GM23338 (cell line): ENCODE results near the gene C1QTNF9. TPM values are rescaled to one million over a fixed set of nuclear protein-coding genes. Genes with fewer than 3 reads are reported as not detected.
"Not testable (repeated sequence)": the region's sequence is repeated elsewhere in the genome, so short reads cannot be mapped to it uniquely, and the experiment has no call there.

ENCODE experiments used
- ATAC-seq: fragments of 200-7000 bp; cut with Tn5 transposase; 3 replicates; pipeline ENCODE4 v1.9.1; 2020
- DNase-seq: peaks from one replicate; pipeline ENCODE4 v3.0.0-alpha.2; 2015; ENCODE audit warnings: low spot score
- H2AFZ ChIP-seq: fragments of 200-600 bp; sonication (generic); 2 replicates; pipeline ENCODE4 v1.8.0; 2016; ENCODE audit warnings: antibody characterized with exemption, mild to moderate bottlenecking, moderate library complexity
- H3F3A ChIP-seq: fragments of 200-600 bp; sonication (generic); replicated peaks from 2 replicates; pipeline ENCODE4 v1.8.0; 2017; ENCODE audit warnings: antibody characterized with exemption, mixed run types, low read depth
- H3K27ac ChIP-seq: fragments of 200-600 bp; sonication (generic); 2 replicates; pipeline ENCODE4 v1.6.1; 2016; ENCODE audit warnings: low read depth
- H3K27me3 ChIP-seq: fragments of 200-600 bp; sonication (generic); 2 replicates; pipeline ENCODE4 v1.8.0; 2016; ENCODE audit warnings: mild to moderate bottlenecking, mixed run types, moderate library complexity; ENCODE audit not compliant: insufficient read depth
- H3K36me3 ChIP-seq: fragments of 200-600 bp; sonication (generic); 2 replicates; pipeline ENCODE4 v1.8.0; 2016; ENCODE audit warnings: mild to moderate bottlenecking; ENCODE audit not compliant: insufficient read depth
- H3K4me1 ChIP-seq: fragments of 200-600 bp; sonication (generic); 2 replicates; pipeline ENCODE4 v1.8.0; 2016; ENCODE audit warnings: mild to moderate bottlenecking, moderate library complexity; ENCODE audit not compliant: insufficient read depth
- H3K4me2 ChIP-seq: fragments of 200-600 bp; sonication (generic); 2 replicates; pipeline ENCODE4 v1.7.1; 2017; ENCODE audit warnings: mixed run types
- H3K4me3 ChIP-seq: fragments of 200-600 bp; sonication (generic); 2 replicates; pipeline ENCODE4 v1.6.1; 2016; ENCODE audit warnings: mixed run types
- H3K79me2 ChIP-seq: fragments of 200-600 bp; sonication (generic); replicated peaks from 2 replicates; pipeline ENCODE4 v1.8.0; 2017; ENCODE audit warnings: mild to moderate bottlenecking; ENCODE audit not compliant: insufficient read depth
- H3K9me2 ChIP-seq: fragments of 200-600 bp; sonication (generic); 2 replicates; pipeline ENCODE4 v1.8.0; 2017; ENCODE audit not compliant: insufficient read depth
- H4K20me1 ChIP-seq: fragments of 200-600 bp; sonication (generic); replicated peaks from 2 replicates; pipeline ENCODE4 v1.8.0; 2017; ENCODE audit warnings: mild to moderate bottlenecking; ENCODE audit not compliant: insufficient read depth
- H3K27ac Mint-ChIP-seq: 2 replicates; pipeline ENCODE4 v1.8.0; 2020; ENCODE audit warnings: inconsistent platforms, mild to moderate bottlenecking, moderate library complexity, mixed read lengths
- H3K27me3 Mint-ChIP-seq: 3 replicates; pipeline ENCODE4 v1.8.0; 2022; ENCODE audit warnings: low read depth, mild to moderate bottlenecking, moderate library complexity, mixed read lengths, inconsistent platforms; ENCODE audit not compliant: insufficient read depth, poor library complexity
- H3K36me3 Mint-ChIP-seq: 3 replicates; pipeline ENCODE4 v1.8.0; 2021; ENCODE audit warnings: low read depth, mild to moderate bottlenecking, inconsistent platforms, moderate library complexity, mixed read lengths
- H3K4me1 Mint-ChIP-seq: 3 replicates; pipeline ENCODE4 v1.8.0; 2020; ENCODE audit warnings: mild to moderate bottlenecking, inconsistent platforms, mixed read lengths
- H3K4me3 Mint-ChIP-seq: 3 replicates; pipeline ENCODE4 v1.8.0; 2021; ENCODE audit warnings: moderate library complexity, mild to moderate bottlenecking, inconsistent platforms, mixed read lengths
- H3K9me3 Mint-ChIP-seq: 3 replicates; pipeline ENCODE4 v1.8.0; 2020; ENCODE audit warnings: moderate library complexity, mild to moderate bottlenecking, inconsistent platforms, mixed read lengths
- EZH2 ChIP-seq: fragments of 200-600 bp; sonication (generic); IDR thresholded peaks from one replicate; pipeline ENCODE4 v1.8.0; 2017; ENCODE audit warnings: antibody characterized with exemption, mild to moderate bottlenecking, low read depth; ENCODE audit not compliant: unreplicated experiment
- JUNB ChIP-seq: IDR thresholded peaks from one replicate; pipeline ENCODE4 v1.6.1; 2016; ENCODE audit warnings: antibody characterized with exemption; ENCODE audit not compliant: unreplicated experiment
- NANOG ChIP-seq: IDR thresholded peaks from 2 replicates; pipeline ENCODE4 v1.6.1; 2016; ENCODE audit warnings: antibody characterized with exemption, borderline replicate concordance
- POLR2AphosphoS5 ChIP-seq: IDR thresholded peaks from 2 replicates; pipeline ENCODE4 v1.6.1; 2016; ENCODE audit warnings: antibody characterized with exemption, low read depth
- STAT1 ChIP-seq: IDR thresholded peaks from one replicate; pipeline ENCODE4 v1.6.1; 2016; ENCODE audit warnings: antibody characterized with exemption; ENCODE audit not compliant: unreplicated experiment
- ZNF114 ChIP-seq: fragments of 250-450 bp; sonication (Bioruptor Pico); IDR thresholded peaks from 2 replicates; pipeline ENCODE4 v1.5.0; 2020; ENCODE audit warnings: mild to moderate bottlenecking, moderate library complexity
- polyA plus RNA-seq: library from polyadenylated mRNA; unstranded; fragments of >200 nt; fragmentation: Nextera tagmentation; extraction: Ambion mirVana; gene quantifications from 2 replicates; pipeline ENCODE4 v1.2.1, GENCODE V29; 2016
- total RNA-seq: library from RNA; depleted of rRNA; stranded (reverse); fragments of >200 nt; shearing (Covaris generic); gene quantifications from 2 replicates; pipeline ENCODE4 v1.2.3, GENCODE V29; 2014
- TF ChIP-seq, protein P1 (sequence below): fragments of 250-450 bp; sonication (Bioruptor Pico); IDR thresholded peaks from 2 replicates; pipeline ENCODE4 v1.5.0; 2020; ENCODE audit warnings: mild to moderate bottlenecking, moderate library complexity
- TF ChIP-seq, protein P2 (sequence below): IDR thresholded peaks from 2 replicates; pipeline ENCODE4 v1.6.1; 2016; ENCODE audit warnings: antibody characterized with exemption

Gene C1QTNF9
- total and polyA plus RNA-seq, 2 experiments from 2014 or later = not detected

GRCh38 chr13:24323036-24323738 lies 13.8 kb downstream of the C1QTNF9 start:
- Mint-ChIP-seq H3K4me3 (no peak overlapping the region), H3K27me3 (peaks cover 6% of the 10 kb centered on the region)
- H3F3A ChIP-seq = no peaks in the 10 kb centered on the region

GRCh38 chr13:24323739-24324075 lies 14.3 kb downstream of the C1QTNF9 start:
- Mint-ChIP-seq H3K27ac (no peak overlapping the region), H3K9me3 (no peaks in the 10 kb centered on the region; the same call in 2 of the 3 replicates), H3K4me1 (no peaks in the 10 kb centered on the region), H3K27me3 (peaks cover 9% of the 10 kb centered on the region), H3K36me3 (no peaks in the 10 kb centered on the region), H3K4me3 (no peak overlapping the region)
- no peak overlapping the region for H3K27ac ChIP-seq
- TF ChIP-seq EZH2 (no peak), JUNB (no peak), POLR2AphosphoS5 (no peak), STAT1 (no peak)
- TF ChIP-seq, protein P1, sequence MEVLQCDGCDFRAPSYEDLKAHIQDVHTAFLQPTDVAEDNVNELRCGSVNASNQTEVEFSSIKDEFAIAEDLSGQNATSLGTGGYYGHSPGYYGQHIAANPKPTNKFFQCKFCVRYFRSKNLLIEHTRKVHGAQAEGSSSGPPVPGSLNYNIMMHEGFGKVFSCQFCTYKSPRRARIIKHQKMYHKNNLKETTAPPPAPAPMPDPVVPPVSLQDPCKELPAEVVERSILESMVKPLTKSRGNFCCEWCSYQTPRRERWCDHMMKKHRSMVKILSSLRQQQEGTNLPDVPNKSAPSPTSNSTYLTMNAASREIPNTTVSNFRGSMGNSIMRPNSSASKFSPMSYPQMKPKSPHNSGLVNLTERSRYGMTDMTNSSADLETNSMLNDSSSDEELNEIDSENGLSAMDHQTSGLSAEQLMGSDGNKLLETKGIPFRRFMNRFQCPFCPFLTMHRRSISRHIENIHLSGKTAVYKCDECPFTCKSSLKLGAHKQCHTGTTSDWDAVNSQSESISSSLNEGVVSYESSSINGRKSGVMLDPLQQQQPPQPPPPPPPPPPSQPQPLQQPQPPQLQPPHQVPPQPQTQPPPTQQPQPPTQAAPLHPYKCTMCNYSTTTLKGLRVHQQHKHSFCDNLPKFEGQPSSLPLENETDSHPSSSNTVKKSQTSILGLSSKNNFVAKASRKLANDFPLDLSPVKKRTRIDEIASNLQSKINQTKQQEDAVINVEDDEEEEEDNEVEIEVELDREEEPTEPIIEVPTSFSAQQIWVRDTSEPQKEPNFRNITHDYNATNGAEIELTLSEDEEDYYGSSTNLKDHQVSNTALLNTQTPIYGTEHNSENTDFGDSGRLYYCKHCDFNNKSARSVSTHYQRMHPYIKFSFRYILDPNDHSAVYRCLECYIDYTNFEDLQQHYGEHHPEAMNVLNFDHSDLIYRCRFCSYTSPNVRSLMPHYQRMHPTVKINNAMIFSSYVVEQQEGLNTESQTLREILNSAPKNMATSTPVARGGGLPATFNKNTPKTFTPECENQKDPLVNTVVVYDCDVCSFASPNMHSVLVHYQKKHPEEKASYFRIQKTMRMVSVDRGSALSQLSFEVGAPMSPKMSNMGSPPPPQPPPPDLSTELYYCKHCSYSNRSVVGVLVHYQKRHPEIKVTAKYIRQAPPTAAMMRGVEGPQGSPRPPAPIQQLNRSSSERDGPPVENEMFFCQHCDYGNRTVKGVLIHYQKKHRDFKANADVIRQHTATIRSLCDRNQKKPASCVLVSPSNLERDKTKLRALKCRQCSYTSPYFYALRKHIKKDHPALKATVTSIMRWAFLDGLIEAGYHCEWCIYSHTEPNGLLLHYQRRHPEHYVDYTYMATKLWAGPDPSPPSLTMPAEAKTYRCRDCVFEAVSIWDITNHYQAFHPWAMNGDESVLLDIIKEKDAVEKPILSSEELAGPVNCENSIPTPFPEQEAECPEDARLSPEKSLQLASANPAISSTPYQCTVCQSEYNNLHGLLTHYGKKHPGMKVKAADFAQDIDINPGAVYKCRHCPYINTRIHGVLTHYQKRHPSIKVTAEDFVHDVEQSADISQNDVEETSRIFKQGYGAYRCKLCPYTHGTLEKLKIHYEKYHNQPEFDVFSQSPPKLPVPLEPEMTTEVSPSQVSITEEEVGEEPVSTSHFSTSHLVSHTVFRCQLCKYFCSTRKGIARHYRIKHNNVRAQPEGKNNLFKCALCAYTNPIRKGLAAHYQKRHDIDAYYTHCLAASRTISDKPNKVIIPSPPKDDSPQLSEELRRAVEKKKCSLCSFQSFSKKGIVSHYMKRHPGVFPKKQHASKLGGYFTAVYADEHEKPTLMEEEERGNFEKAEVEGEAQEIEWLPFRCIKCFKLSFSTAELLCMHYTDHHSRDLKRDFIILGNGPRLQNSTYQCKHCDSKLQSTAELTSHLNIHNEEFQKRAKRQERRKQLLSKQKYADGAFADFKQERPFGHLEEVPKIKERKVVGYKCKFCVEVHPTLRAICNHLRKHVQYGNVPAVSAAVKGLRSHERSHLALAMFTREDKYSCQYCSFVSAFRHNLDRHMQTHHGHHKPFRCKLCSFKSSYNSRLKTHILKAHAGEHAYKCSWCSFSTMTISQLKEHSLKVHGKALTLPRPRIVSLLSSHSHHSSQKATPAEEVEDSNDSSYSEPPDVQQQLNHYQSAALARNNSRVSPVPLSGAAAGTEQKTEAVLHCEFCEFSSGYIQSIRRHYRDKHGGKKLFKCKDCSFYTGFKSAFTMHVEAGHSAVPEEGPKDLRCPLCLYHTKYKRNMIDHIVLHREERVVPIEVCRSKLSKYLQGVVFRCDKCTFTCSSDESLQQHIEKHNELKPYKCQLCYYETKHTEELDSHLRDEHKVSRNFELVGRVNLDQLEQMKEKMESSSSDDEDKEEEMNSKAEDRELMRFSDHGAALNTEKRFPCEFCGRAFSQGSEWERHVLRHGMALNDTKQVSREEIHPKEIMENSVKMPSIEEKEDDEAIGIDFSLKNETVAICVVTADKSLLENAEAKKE (CRISPR knock-in tag) = no peak
- TF ChIP-seq, protein P2, sequence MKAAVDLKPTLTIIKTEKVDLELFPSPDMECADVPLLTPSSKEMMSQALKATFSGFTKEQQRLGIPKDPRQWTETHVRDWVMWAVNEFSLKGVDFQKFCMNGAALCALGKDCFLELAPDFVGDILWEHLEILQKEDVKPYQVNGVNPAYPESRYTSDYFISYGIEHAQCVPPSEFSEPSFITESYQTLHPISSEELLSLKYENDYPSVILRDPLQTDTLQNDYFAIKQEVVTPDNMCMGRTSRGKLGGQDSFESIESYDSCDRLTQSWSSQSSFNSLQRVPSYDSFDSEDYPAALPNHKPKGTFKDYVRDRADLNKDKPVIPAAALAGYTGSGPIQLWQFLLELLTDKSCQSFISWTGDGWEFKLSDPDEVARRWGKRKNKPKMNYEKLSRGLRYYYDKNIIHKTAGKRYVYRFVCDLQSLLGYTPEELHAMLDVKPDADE = no peak
- H3K79me2 ChIP-seq = no peaks in the 10 kb centered on the region
- H4K20me1 ChIP-seq = no peaks in the 10 kb centered on the region
- no peak for ATAC-seq
- no peak for DNase-seq
- H2AFZ ChIP-seq = no peak overlapping the region
- H3K4me3 ChIP-seq = no peak overlapping the region
- no peaks in the 10 kb centered on the region for H3K4me1 ChIP-seq
- peaks cover 8% of the 10 kb centered on the region for H3K27me3 ChIP-seq
- no peaks in the 10 kb centered on the region for H3K36me3 ChIP-seq
- no peak overlapping the region for H3K4me2 ChIP-seq
- H3F3A ChIP-seq = no peaks in the 10 kb centered on the region
- no peaks in the 10 kb centered on the region for H3K9me2 ChIP-seq

More at GRCh38 chr13:24323036-24323738, 13.8 kb downstream of the C1QTNF9 start:
- no peak for TF ChIP-seq NANOG
- TF ChIP-seq ZNF114 (CRISPR knock-in tag) = no peak
- H3K27ac ChIP-seq = no peak overlapping the region
- no peaks in the 10 kb centered on the region for H3K36me3 ChIP-seq
- Mint-ChIP-seq H3K9me3 (no peaks in the 10 kb centered on the region; the same call in 2 of the 3 replicates), H3K27ac (no peak overlapping the region), H3K4me1 (no peaks in the 10 kb centered on the region), H3K36me3 (no peaks in the 10 kb centered on the region)
- H3K27me3 ChIP-seq = 0 out of 2 replicates have a peak, but pooled peaks cover 4% of the 10 kb centered on the region
- H3K4me2 ChIP-seq = no peak overlapping the region
- DNase-seq = no peak
- ATAC-seq = no peak; the same call in 2 of the 3 replicates
- H4K20me1 ChIP-seq = no peaks in the 10 kb centered on the region
- no peaks in the 10 kb centered on the region for H3K79me2 ChIP-seq
- H2AFZ ChIP-seq = no peak overlapping the region; the same call in 1 of the 2 replicates
- no peak overlapping the region for H3K4me3 ChIP-seq
- no peaks in the 10 kb centered on the region for H3K4me1 ChIP-seq
- H3K9me2 ChIP-seq = no peaks in the 10 kb centered on the region

DNA sequence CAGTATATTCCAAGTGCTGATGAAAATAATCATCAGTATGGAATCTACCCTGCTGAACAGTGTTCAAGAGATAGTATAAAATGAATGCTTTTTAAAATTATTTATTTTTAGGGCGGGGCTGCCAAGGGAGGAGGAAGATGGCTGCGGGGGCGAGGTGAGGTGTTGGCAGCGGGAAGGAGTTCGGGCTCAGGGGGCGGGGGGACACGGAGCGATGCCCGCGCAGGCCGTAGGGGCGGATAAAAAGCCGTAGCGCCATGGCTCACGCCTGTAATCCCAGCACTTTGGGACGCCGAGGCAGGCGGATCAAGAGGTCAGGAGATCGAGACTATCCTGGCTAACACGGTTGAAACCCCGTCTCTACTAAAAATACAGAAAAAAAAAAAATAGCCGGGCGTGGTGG lies 18.2 kb downstream of the C1QTNF9 start:
- not testable (repeated sequence) for H3K36me3 Mint-ChIP-seq, H2AFZ ChIP-seq, H3K9me2 ChIP-seq, H3K27me3 Mint-ChIP-seq, H3F3A ChIP-seq, H3K4me3 Mint-ChIP-seq, ATAC-seq, H3K4me1 Mint-ChIP-seq, H4K20me1 ChIP-seq, H3K27ac Mint-ChIP-seq, H3K4me3 ChIP-seq, DNase-seq, H3K36me3 ChIP-seq, H3K27ac ChIP-seq, H3K4me1 ChIP-seq, H3K4me2 ChIP-seq, H3K9me3 Mint-ChIP-seq, H3K79me2 ChIP-seq
- peaks cover 10% of the 10 kb centered on the region for H3K27me3 ChIP-seq
